Measurements from ENCODE around the gene MED27. TPM values are rescaled to one million over a fixed set of nuclear protein-coding genes. Genes with fewer than 3 reads are reported as not detected.

The MED27 gene
- total and polyA plus RNA-seq, 2 donors (not counting 1 experiment from before 2014, with no cell fraction given), result 13.4 to 44.7 TPM

DNA sequence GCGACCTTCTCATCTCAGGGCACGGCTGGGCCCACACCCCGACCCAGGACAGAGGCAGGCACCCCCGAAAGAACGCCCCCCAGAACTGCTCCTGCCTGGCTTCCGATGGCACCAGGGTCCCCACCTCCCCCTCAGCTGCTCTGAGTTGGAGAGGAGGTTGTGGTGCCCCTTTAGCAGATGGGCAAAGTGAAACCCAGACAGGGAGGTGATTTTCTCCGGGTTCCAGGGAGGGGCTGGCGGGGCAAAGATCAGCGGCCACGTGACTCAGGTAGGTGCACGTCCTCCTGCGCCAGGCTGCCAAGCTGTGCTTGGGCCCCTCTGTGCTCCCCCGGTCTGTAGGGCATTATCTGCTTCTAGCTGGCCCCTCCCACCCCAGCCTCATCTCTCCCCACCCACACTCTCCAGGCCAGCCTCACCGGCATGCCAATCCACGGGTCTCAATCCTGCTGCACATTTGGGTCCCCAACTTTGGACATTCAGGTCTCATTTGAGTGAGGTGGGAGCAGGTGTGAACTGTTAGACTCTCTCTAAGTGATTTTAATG lies 254.6 kb downstream of the MED27 start:
- Histone ChIP-seq H2AFZ (ENCODE audit: low read length) (no peak overlapping the region), H3K9me3 (ENCODE audit: control insufficient read depth, insufficient read depth, low read depth, low read length) (no peaks in the 10 kb centered on the region), H3K27ac (ENCODE audit: insufficient read depth, low read length) (no peak overlapping the region), H3K79me2 (ENCODE audit: control insufficient read depth, insufficient read depth, low read length) (no peaks in the 10 kb centered on the region), H3K4me1 (ENCODE audit: control insufficient read depth, extremely low read depth, insufficient read depth, low read length) (no peaks in the 10 kb centered on the region), H3K4me2 (ENCODE audit: extremely low read depth, insufficient read depth, low read length) (no peak overlapping the region), H4K20me1 (ENCODE audit: control insufficient read depth, extremely low read depth, insufficient read depth, low read length) (no peaks in the 10 kb centered on the region), H3K4me3 (replicated peaks in 1 of 4; ENCODE audit: control extremely low read depth in 1 of 4, insufficient read depth in 1 of 4, low read depth in 3 of 4, low read length in 4 of 4) (no peak overlapping the region), H3K9ac (ENCODE audit: insufficient read depth, low read length) (no peak overlapping the region), H3K27me3 (ENCODE audit: control insufficient read depth, insufficient read depth, low read length) (peaks cover 40% of the 10 kb centered on the region), H3K36me3 (ENCODE audit: control insufficient read depth, insufficient read depth, low read length) (no peaks in the 10 kb centered on the region)
- no peak for DNase-seq (ENCODE audit: low read depth in 2 of 2)
- no peak for TF ChIP-seq EZH2 (IDR thresholded peaks at IDR 0.05; ENCODE audit: low read length, missing control alignments)
- TF ChIP-seq, protein P1, sequence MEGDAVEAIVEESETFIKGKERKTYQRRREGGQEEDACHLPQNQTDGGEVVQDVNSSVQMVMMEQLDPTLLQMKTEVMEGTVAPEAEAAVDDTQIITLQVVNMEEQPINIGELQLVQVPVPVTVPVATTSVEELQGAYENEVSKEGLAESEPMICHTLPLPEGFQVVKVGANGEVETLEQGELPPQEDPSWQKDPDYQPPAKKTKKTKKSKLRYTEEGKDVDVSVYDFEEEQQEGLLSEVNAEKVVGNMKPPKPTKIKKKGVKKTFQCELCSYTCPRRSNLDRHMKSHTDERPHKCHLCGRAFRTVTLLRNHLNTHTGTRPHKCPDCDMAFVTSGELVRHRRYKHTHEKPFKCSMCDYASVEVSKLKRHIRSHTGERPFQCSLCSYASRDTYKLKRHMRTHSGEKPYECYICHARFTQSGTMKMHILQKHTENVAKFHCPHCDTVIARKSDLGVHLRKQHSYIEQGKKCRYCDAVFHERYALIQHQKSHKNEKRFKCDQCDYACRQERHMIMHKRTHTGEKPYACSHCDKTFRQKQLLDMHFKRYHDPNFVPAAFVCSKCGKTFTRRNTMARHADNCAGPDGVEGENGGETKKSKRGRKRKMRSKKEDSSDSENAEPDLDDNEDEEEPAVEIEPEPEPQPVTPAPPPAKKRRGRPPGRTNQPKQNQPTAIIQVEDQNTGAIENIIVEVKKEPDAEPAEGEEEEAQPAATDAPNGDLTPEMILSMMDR (conservative IDR thresholded peaks at IDR 0.05 in 1 of 2, IDR thresholded peaks at IDR 0.05 in 1 of 2; ENCODE audit: low read depth in 1 of 2, low read length in 2 of 2), result no peak

DNA sequence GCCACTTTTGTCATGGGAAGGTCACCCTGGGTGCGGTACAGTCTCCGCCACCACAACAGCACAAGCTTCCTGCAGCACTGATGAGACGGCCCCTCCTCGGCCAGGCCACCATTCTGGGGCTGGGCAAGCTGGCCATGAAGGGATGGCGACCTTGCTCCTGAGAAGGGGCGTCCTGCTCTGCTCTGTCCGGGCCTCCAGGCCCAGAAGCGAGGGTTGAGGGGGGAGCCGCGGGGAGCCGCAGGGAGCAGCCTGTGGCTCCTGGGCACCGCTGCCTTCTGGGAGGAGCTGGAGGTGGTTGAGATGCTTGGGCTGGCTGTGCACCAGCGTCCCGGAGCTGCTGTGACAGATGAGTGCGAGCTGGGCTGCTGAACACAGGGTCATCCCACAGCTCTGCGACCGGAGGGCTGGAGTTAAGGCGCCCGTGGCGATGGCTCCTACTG lies 255.5 kb downstream of the MED27 start:
- no peak overlapping the region for H2AFZ ChIP-seq (ENCODE audit: low read length)
- no peaks in the 10 kb centered on the region for H3K9me3 ChIP-seq (ENCODE audit: control insufficient read depth, insufficient read depth, low read depth, low read length)
- no peaks in the 10 kb centered on the region for H4K20me1 ChIP-seq (ENCODE audit: control insufficient read depth, extremely low read depth, insufficient read depth, low read length)
- H3K36me3 ChIP-seq (ENCODE audit: control insufficient read depth, insufficient read depth, low read length), result no peaks in the 10 kb centered on the region
- H3K4me2 ChIP-seq (ENCODE audit: extremely low read depth, insufficient read depth, low read length), result no peak overlapping the region
- no peak overlapping the region for H3K4me3 ChIP-seq (replicated peaks in 1 of 4; ENCODE audit: control extremely low read depth in 1 of 4, insufficient read depth in 1 of 4, low read depth in 3 of 4, low read length in 4 of 4)
- H3K4me1 ChIP-seq (ENCODE audit: control insufficient read depth, extremely low read depth, insufficient read depth, low read length), result no peaks in the 10 kb centered on the region
- TF ChIP-seq, protein P1 (conservative IDR thresholded peaks at IDR 0.05 in 1 of 2, IDR thresholded peaks at IDR 0.05 in 1 of 2; ENCODE audit: low read depth in 1 of 2, low read length in 2 of 2), result no peak
- TF ChIP-seq EZH2 (IDR thresholded peaks at IDR 0.05; ENCODE audit: low read length, missing control alignments), result peak; percentile 51
- H3K9ac ChIP-seq (ENCODE audit: insufficient read depth, low read length), result no peak overlapping the region
- no peak overlapping the region for H3K27ac ChIP-seq (ENCODE audit: insufficient read depth, low read length)
- peaks cover 44% of the 10 kb centered on the region for H3K27me3 ChIP-seq (ENCODE audit: control insufficient read depth, insufficient read depth, low read length)
- H3K79me2 ChIP-seq (ENCODE audit: control insufficient read depth, insufficient read depth, low read length), result no peaks in the 10 kb centered on the region
- no peak for DNase-seq (ENCODE audit: low read depth in 2 of 2)

DNA sequence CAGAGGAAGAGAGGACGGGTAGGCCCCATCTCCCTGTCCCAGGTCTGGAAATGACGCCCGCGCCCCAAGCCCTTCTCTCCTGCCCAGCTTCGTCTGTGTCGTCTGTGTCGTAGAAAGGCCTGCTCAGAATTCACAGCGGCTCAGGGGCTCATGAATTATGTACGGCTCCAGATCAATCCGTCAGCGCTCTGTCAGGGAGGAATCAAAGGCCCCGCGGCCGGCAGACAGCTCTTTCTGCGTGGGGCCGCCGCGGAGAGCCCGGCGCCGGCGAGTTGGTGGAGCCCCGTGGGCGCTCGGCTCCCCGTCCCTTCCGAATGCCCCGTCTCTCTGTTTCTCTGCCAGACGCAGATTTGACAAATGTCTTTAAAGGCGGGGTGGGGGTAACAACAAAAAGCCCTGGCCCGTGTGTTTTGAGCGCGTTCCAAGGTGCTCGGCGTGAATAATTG lies 255.9 kb downstream of the MED27 start:
- Histone ChIP-seq H3K36me3 (ENCODE audit: control insufficient read depth, insufficient read depth, low read length) (no peaks in the 10 kb centered on the region), H3K27me3 (ENCODE audit: control insufficient read depth, insufficient read depth, low read length) (peaks cover 46% of the 10 kb centered on the region), H3K79me2 (ENCODE audit: control insufficient read depth, insufficient read depth, low read length) (no peaks in the 10 kb centered on the region), H3K4me2 (ENCODE audit: extremely low read depth, insufficient read depth, low read length) (no peak overlapping the region), H2AFZ (ENCODE audit: low read length) (no peak overlapping the region), H3K9ac (ENCODE audit: insufficient read depth, low read length) (no peak overlapping the region), H4K20me1 (ENCODE audit: control insufficient read depth, extremely low read depth, insufficient read depth, low read length) (no peaks in the 10 kb centered on the region), H3K4me3 (replicated peaks in 1 of 4; ENCODE audit: control extremely low read depth in 1 of 4, insufficient read depth in 1 of 4, low read depth in 3 of 4, low read length in 4 of 4) (no peak overlapping the region), H3K9me3 (ENCODE audit: control insufficient read depth, insufficient read depth, low read depth, low read length) (no peaks in the 10 kb centered on the region), H3K4me1 (ENCODE audit: control insufficient read depth, extremely low read depth, insufficient read depth, low read length) (no peaks in the 10 kb centered on the region), H3K27ac (ENCODE audit: insufficient read depth, low read length) (no peak overlapping the region)
- no peak for DNase-seq (ENCODE audit: low read depth in 2 of 2)
- no peak for TF ChIP-seq EZH2 (IDR thresholded peaks at IDR 0.05; ENCODE audit: low read length, missing control alignments)
- TF ChIP-seq, protein P1 (conservative IDR thresholded peaks at IDR 0.05 in 1 of 2, IDR thresholded peaks at IDR 0.05 in 1 of 2; ENCODE audit: low read depth in 1 of 2, low read length in 2 of 2), result no peak
